ENCODE data around the gene KCNQ5. TPM values are rescaled to one million over a fixed set of nuclear protein-coding genes. Genes with fewer than 3 reads are reported as not detected.
"Not testable (repeated sequence)": the region's sequence is repeated elsewhere in the genome, so short reads cannot be mapped to it uniquely, and the experiment has no call there.

KCNQ5 gene
- total RNA-seq, 1 donor from 2014 or later, result 12.9 TPM

DNA sequence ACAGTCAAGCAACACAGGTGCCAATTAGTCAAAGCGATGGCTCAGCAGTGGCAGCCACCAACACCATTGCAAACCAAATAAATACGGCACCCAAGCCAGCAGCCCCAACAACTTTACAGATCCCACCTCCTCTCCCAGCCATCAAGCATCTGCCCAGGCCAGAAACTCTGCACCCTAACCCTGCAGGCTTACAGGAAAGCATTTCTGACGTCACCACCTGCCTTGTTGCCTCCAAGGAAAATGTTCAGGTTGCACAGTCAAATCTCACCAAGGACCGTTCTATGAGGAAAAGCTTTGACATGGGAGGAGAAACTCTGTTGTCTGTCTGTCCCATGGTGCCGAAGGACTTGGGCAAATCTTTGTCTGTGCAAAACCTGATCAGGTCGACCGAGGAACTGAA, 572.9 kb downstream of the KCNQ5 start:
- DNase-seq, result no peak

GRCh38 chr6:73200247-73200646, 578.4 kb downstream of the KCNQ5 start:
- no peak for DNase-seq

- no peak for DNase-seq
These were observed 578.9 kb downstream of the KCNQ5 start for GRCh38 chr6:73200735-73201134.

- DNase-seq, result no peak
These were observed 581.2 kb downstream of the KCNQ5 start for GRCh38 chr6:73203098-73203497.

DNA sequence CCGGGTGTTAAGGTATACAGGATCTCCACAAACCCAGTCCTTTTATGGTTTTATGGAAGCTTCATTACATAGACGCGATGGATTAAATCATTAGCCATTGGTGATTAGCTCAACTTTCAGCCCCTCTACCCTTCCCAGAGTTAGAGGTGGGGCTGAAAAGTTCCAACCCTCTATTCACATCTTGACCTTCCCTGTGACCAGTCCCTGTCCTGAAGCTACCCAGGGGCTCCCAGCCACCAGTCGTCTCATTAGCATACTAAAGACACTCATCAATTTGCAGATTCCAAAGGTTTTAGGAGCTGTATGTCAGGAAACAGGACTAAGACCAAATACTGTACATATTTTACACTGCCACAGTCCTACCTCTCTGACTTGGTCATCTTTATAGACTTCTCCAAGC, 582.4 kb downstream of the KCNQ5 start:
- no peak for DNase-seq

DNA sequence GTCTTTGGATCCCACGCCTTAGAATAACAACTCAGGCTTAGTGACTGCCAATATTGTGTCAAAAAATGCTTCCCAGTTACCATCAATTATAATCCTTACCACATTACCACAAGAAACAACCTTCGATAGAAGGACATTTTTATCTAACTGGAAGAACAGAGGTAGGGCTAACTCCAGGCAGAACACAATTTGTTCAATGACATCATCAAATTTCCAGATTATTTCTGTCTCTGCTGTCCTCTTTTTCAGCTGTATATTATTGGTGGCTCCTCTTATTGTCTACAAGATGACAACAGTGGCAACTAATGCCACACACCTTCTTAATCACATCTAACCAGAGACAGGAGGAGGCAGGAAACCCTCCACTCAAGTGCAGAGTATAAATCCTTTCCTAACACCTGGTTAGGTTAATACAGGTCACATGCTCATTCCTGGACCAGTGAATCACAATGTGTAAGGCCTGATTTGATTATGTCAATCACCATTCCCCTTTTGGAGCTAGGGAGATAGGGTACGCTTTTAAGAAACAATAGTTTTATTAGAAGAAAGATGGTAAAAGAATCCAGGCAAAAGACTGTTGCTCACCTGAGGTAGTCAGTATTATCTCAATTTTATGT, 585.5 kb downstream of the KCNQ5 start:
- no peak for DNase-seq

DNA sequence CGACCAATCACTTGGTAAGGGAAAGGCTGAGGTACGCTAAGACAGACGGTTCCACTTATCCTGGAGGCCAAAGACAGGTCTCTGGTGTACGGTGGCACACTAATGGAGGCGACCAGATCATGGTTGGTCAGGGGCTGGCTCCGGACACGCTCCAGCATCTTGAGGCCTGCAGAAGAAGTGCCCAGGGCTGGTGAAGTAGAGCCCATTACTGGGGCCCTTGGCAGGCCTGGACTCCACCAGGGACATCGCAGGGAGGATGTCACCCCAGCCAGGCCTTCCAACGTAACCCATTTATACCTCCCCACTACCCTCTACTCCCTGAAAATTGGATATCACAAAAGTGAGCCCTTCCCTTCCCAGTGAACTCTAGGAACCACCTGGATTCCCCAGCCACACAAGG, 587.3 kb downstream of the KCNQ5 start:
- no peak for DNase-seq

GRCh38 chr6:73216859-73217258, 595.0 kb downstream of the KCNQ5 start:
- DNase-seq, result no peak

GRCh38 chr6:73225396-73225795, 603.5 kb downstream of the KCNQ5 start, which contains the start of gene KHDC1L:
Gene KHDC1L (minus strand): TSS chr6:73225496. CDS start chr6:73225408, 88 bp downstream.
- no peak for DNase-seq

- no peak for DNase-seq
These were observed 605.9 kb downstream of the KCNQ5 start for GRCh38 chr6:73227606-73228255.

DNA sequence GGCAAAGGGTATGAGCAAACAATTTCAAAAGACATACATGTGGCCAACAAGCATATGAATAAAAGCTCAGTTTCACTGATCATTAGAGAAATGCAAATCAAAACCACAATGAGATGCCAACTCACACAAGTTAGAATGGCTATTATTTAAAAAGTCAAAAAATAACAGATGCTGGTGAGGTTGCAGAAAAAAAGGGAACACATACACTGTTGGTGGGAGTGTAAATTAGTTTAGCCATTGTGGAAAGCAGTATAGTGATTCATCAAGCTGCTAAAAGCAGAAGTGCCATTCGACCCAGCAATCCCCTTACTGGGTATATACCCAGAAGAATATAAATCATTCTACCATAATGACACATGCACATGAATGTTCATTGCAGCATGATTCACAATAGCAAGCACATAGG, 610.1 kb downstream of the KCNQ5 start:
- no peak for DNase-seq

GRCh38 chr6:73233048-73233447, 611.2 kb downstream of the KCNQ5 start:
- no peak for DNase-seq

DNA sequence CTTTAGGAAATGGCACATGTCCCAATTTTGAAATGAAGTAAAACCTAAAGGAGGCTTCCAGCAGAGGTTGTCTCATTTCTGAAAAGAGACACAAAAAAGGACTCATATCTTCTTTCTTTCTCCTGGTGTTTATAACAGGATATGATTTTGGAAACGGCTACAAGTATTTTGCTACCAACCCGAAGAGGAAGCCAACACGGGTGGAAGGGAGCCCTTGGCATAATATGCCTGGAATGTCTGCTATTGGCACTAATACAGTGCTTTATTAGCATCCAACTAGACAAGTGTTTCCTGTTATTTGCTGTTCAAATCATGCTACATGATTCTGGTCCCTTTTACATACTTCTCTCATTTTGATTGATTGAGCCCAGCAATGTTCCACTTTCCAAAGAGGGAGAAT, 612.1 kb downstream of the KCNQ5 start:
- DNase-seq, result not testable (repeated sequence)

- DNase-seq, result no peak
These were observed 612.9 kb downstream of the KCNQ5 start for GRCh38 chr6:73234733-73235132.

DNA sequence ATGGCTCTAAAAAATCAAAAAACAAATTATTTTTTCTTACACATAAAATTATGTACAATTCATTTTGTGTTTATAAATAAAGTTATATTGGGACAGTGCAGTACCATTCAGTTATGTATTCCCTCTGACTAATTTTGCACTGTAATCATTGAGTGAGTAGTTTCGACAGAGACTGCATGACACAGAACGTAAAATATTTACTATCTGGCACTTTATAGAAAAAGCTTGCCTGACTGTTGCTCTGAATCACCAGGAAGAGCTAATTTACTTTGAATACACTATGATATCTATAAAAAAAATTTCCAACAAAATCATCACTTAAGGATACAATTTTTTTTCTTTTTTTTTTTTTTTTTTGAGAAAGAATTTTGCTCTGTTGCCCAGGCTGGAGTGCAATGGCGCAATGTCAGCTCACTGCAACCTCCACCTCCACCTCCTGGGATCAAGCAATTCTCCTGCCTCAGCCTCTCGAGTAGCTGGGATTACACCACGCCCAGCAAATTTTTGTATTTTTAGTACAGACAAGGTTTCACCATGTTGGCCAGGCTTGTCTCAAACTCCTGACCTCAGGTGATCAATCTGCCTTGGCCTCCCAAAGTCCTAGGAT, 614.4 kb downstream of the KCNQ5 start:
- DNase-seq, result no peak

DNA sequence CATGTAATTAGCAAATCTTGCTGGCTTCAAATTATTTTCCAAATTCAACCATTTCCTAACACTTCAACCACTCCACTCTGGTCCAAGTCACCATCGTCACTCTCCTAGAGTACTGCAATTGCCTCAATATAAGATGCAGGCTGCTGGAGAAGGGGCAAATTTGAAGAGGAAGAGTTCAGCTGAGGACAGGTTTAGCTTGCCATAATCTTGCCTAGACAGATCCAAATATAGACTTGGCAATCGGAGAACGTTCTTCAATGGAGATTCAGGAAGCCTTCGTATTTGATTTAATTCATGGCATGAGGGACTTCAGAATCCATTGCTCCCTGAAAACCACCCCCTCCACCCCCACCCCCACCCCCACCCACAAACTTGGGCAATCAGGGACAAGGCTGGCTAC, 618.9 kb downstream of the KCNQ5 start:
- no peak for DNase-seq

- no peak for DNase-seq
These were observed 620.1 kb downstream of the KCNQ5 start for GRCh38 chr6:73242001-73242400.

Small RNA genes lying within 50 kb of the gene (small RNA-seq; reads per million reads assigned to genes)
- gene MIR4282, result not detected

Data from occipital lobe (tissue), 3 donors.